Effector memory CD4-positive, alpha-beta T cell (primary cell): ENCODE measurements around the gene PDCD10.

ENCODE experiments used
- DNase-seq, 3 donors: peaks; one replicate each; pipeline ENCODE4 v3.0.0-alpha.2; 2020
- H3K27ac ChIP-seq: 2 replicates; pipeline ENCODE4 v1.7.0; 2013; ENCODE audit warnings: mild to moderate bottlenecking, low read length, moderate library complexity; ENCODE audit not compliant: insufficient read depth, poor library complexity, severe bottlenecking
- H3K27me3 ChIP-seq: replicated peaks from 2 replicates; pipeline ENCODE4 v1.7.0; 2013; ENCODE audit warnings: mild to moderate bottlenecking, low read length; ENCODE audit not compliant: insufficient read depth, control insufficient read depth, poor library complexity, severe bottlenecking
- H3K36me3 ChIP-seq: 2 replicates; pipeline ENCODE4 v1.7.0; 2013; ENCODE audit warnings: mild to moderate bottlenecking, low read length, moderate library complexity; ENCODE audit not compliant: control insufficient read depth, insufficient read depth
- H3K4me1 ChIP-seq: 2 replicates; pipeline ENCODE4 v1.7.0; 2013; ENCODE audit warnings: low read length, mild to moderate bottlenecking; ENCODE audit not compliant: control insufficient read depth, insufficient read depth, poor library complexity, severe bottlenecking
- H3K4me3 ChIP-seq: 2 replicates; pipeline ENCODE4 v1.7.0; 2013; ENCODE audit warnings: low read length, low read depth, mild to moderate bottlenecking; ENCODE audit not compliant: insufficient read depth, poor library complexity, severe bottlenecking
- H3K9me3 ChIP-seq: 2 replicates; pipeline ENCODE4 v1.7.0; 2013; ENCODE audit warnings: mild to moderate bottlenecking, low read length, moderate library complexity; ENCODE audit not compliant: control insufficient read depth

Gene PDCD10

GRCh38 chr3:167657684-167658225 is 76.9 kb downstream of the PDCD10 start:
- no peak for DNase-seq
- H3K9me3 ChIP-seq: no peaks in the 10 kb centered on the region
- H3K27ac ChIP-seq: no peak overlapping the region
- H3K4me1 ChIP-seq: no peaks in the 10 kb centered on the region
- no peaks in the 10 kb centered on the region for H3K36me3 ChIP-seq
- H3K27me3 ChIP-seq: no peaks in the 10 kb centered on the region
- no peak overlapping the region for H3K4me3 ChIP-seq

DNA sequence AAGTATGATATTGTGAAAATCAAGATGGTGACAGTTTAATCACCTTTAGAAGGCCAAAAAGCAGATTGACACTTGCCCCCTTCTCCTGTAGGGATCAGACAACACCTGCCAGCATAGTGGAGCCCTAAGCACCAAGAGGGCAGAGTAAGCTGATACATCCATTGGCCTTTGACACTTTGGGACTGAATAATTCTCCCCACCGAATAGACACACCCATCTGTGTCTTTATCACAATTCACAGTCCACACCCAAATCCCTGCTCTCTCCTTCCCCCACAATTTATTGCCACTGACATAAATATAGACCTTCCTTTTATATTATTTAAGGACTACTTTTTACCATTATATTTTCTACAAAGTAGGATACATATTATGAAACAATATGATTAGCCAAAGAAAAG is 77.9 kb downstream of the PDCD10 start:
- no peaks in the 10 kb centered on the region for H3K27me3 ChIP-seq
- no peak overlapping the region for H3K4me3 ChIP-seq

DNA sequence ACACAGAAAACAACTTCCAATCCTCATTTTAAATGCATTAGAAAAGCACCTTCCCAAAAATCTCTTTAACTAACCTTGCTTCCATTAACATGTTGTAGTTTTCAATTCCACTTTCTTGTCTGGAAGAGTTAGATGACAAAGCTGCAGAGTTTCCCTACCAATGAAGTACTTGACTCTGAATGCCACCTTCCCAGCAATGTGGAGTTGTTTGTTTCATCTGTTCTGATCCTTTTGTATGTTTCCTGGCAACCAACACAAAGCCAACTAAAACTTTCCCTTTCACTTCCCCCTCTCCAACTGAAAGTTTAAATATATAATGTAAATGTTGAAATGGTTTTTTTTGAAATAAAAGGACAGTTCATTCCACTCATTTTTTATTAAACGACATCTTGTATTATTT is 80.9 kb downstream of the PDCD10 start, which contains the start of gene WDR49:
Gene WDR49 (minus strand): TSS at position 183 of the 400 bp plus-strand sequence. CDS start 517 bp downstream, outside the sequence.
- Histone ChIP-seq H3K27me3 (no peaks in the 10 kb centered on the region), H3K9me3 (no peaks in the 10 kb centered on the region), H3K36me3 (no peaks in the 10 kb centered on the region), H3K4me1 (no peaks in the 10 kb centered on the region), H3K4me3 (no peak within 1 kb of the TSS), H3K27ac (no peak within 1 kb of the TSS)
- DNase-seq: no peak

More for the DNA sequence above, 77.9 kb downstream of the PDCD10 start:
- DNase-seq: no peak
- Histone ChIP-seq H3K36me3 (no peaks in the 10 kb centered on the region), H3K27ac (no peak overlapping the region), H3K9me3 (no peaks in the 10 kb centered on the region), H3K4me1 (no peaks in the 10 kb centered on the region)

- Histone ChIP-seq H3K9me3 (no peaks in the 10 kb centered on the region), H3K36me3 (no peaks in the 10 kb centered on the region), H3K27me3 (no peaks in the 10 kb centered on the region), H3K4me3 (no peak overlapping the region), H3K4me1 (no peaks in the 10 kb centered on the region), H3K27ac (no peak overlapping the region)
- no peak for DNase-seq
Measured at GRCh38 chr3:167653155-167653554, 81.5 kb downstream of the PDCD10 start.

- Histone ChIP-seq H3K4me3 (no peak overlapping the region), H3K27ac (no peak overlapping the region), H3K36me3 (no peaks in the 10 kb centered on the region), H3K9me3 (no peaks in the 10 kb centered on the region), H3K27me3 (no peaks in the 10 kb centered on the region), H3K4me1 (no peaks in the 10 kb centered on the region)
- no peak for DNase-seq
Measured at GRCh38 chr3:167651826-167652225, 82.9 kb downstream of the PDCD10 start.

DNA sequence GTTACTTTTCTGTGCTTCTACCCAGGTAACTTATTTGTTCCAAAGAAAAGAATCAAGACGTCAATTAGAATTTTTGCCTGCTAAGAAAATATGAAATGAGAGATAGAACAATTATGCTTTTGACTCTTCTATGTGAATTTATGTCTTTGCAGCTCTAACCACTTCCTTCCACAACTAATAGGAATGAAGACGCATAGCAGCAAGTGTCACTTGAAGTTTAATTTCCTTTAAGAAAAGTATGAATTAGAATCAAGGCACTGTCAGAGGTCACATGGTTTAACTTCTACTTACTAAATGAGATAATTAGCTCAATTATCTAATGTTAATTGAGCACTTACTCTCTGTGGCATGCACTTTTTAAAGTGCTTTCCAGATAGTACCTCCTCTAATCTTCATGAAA is 84.2 kb downstream of the PDCD10 start:
- H3K36me3 ChIP-seq: no peaks in the 10 kb centered on the region
- H3K4me1 ChIP-seq: no peaks in the 10 kb centered on the region
- H3K27ac ChIP-seq: no peak overlapping the region
- no peaks in the 10 kb centered on the region for H3K27me3 ChIP-seq
- DNase-seq: no peak
- no peaks in the 10 kb centered on the region for H3K9me3 ChIP-seq
- H3K4me3 ChIP-seq: no peak overlapping the region

DNA sequence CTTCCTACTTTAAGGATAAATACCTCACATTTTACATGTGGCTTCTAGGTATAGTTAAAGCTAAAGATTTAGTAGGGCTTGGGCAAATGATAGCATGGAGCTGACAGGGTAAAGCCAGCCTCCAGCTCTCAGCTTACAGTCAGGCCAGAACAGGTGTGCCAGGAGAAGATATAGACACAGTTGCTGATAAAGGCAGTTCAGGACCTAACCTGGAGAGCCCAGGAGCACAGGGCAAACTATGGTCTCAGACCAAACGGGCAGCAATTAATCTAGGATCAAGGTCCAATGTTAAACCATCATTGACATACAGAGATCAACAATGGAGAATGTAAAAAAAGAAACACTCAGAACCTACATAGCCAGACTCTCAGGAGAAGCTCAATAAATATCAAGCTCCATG is 84.9 kb downstream of the PDCD10 start:
- no peaks in the 10 kb centered on the region for H3K27me3 ChIP-seq
- H3K36me3 ChIP-seq: no peaks in the 10 kb centered on the region
- no peak overlapping the region for H3K27ac ChIP-seq
- H3K4me3 ChIP-seq: no peak overlapping the region
- no peaks in the 10 kb centered on the region for H3K9me3 ChIP-seq
- DNase-seq: no peak
- H3K4me1 ChIP-seq: no peaks in the 10 kb centered on the region

- DNase-seq: no peak
- H3K27me3 ChIP-seq: no peaks in the 10 kb centered on the region
Measured at GRCh38 chr3:167644611-167645010, 90.1 kb downstream of the PDCD10 start.

More at GRCh38 chr3:167644611-167645010, 90.1 kb downstream of the PDCD10 start:
- Histone ChIP-seq H3K36me3 (no peaks in the 10 kb centered on the region), H3K4me3 (no peak overlapping the region), H3K9me3 (no peaks in the 10 kb centered on the region), H3K27ac (no peak overlapping the region), H3K4me1 (no peaks in the 10 kb centered on the region)
